K562 (cell line): ENCODE measurements around the gene ENTREP3. TPM values are rescaled to one million over a fixed set of nuclear protein-coding genes. Genes with fewer than 3 reads are reported as not detected.

ENCODE experiments used
- BRD9 ChIP-seq: fragments of 450-650 bp; IDR thresholded peaks from 2 replicates; pipeline ENCODE4 v1.6.1; 2018; ENCODE audit warnings: low read depth; ENCODE audit not compliant: partially characterized antibody
- ELF2 ChIP-seq: fragments of 250-450 bp; sonication (Bioruptor Pico); IDR thresholded peaks from 2 replicates; pipeline ENCODE4 v1.5.0; 2021; ENCODE audit warnings: mild to moderate bottlenecking
- MAFF ChIP-seq: IDR thresholded peaks from 2 replicates; pipeline ENCODE4 v1.6.1; 2012; ENCODE audit warnings: low read length, improper control_type of control experiment
- NCOR1 ChIP-seq: fragments of 450-650 bp; IDR thresholded peaks from 2 replicates; pipeline ENCODE4 v1.6.1; 2016; ENCODE audit warnings: mild to moderate bottlenecking, moderate library complexity
- RBM25 ChIP-seq: fragments of 200-400 bp; formaldehyde crosslinking; IDR thresholded peaks from 2 replicates; pipeline ENCODE4 v1.6.1; 2018; ENCODE audit warnings: low read length, low read depth, moderate library complexity; ENCODE audit not compliant: severe bottlenecking
- U2AF2 ChIP-seq: fragments of 200-400 bp; formaldehyde crosslinking; optimal IDR thresholded peaks from 2 replicates; pipeline ENCODE3; 2017; ENCODE audit warnings: low read depth, mild to moderate bottlenecking, low read length
- ZNF124 ChIP-seq: sonication (generic); formaldehyde crosslinking; IDR thresholded peaks from 2 replicates; pipeline ENCODE4 v1.8.1; 2022; ENCODE audit warnings: missing genetic modification reagents
- polyA plus RNA-seq, 8 experiments: library from polyadenylated mRNA; depleted of rRNA in 4 of 8; stranded (reverse) in 5 of 8; unstranded in 3 of 8; fragments of >200 nt; fragmentation: Nextera tagmentation in 2 of 8; fragmentation: Illumina TruSeq in 1 of 8; extraction: Ambion mirVana in 2 of 8; extraction: Trizol in 1 of 8; gene quantifications; 2 replicates each; pipeline versions ENCODE4 v1.2.1 to v1.2.3, GENCODE V29; 2011 to 2014; ENCODE audit warnings: inconsistent platforms in 1 of 8, missing spikeins in 1 of 8
- total RNA-seq, 7 experiments: library from RNA; depleted of rRNA in 6 of 7; stranded (reverse); fragments of >200 nt in 6 of 7; fragmentation: Illumina TruSeq in 2 of 7; extraction: Trizol in 2 of 7; gene quantifications; 2 replicates each; pipeline versions ENCODE4 v1.2.1 to v1.2.3, GENCODE V29; 2011 to 2021; ENCODE audit warnings: low replicate concordance in 1 of 7
- TF ChIP-seq, protein P1 (sequence below): fragments of 450-650 bp; IDR thresholded peaks from 2 replicates; pipeline ENCODE4 v1.6.1; 2018; ENCODE audit not compliant: partially characterized antibody
- TF ChIP-seq, protein P2 (sequence below): fragments of 250-450 bp; sonication (Bioruptor Pico); IDR thresholded peaks from 2 replicates; pipeline ENCODE4 v1.8.0; 2022; ENCODE audit warnings: inconsistent platforms
- TF ChIP-seq, protein P3 (sequence below): sonication (generic); formaldehyde crosslinking; IDR thresholded peaks from 2 replicates; pipeline ENCODE4 v1.8.1; 2022; ENCODE audit warnings: missing genetic modification reagents
- TF ChIP-seq, protein P4 (sequence below): fragments of 250-450 bp; sonication (Bioruptor Pico); IDR thresholded peaks from 2 replicates; pipeline ENCODE4 v1.4.0; 2020
- TF ChIP-seq, protein P5 (sequence below), 3 experiments: fragments of 200-800 bp in 1 of 3; fragments of 250-450 bp in 1 of 3; fragments of 450-650 bp in 1 of 3; sonication (Bioruptor Pico) in 1 of 3; sonication (Bioruptor generic) in 1 of 3; formaldehyde crosslinking in 1 of 3; IDR thresholded peaks; 2 replicates each; pipeline versions ENCODE4 v1.6.1 to v1.8.0; 2016 to 2022; ENCODE audit warnings: mild to moderate bottlenecking in 2 of 3, missing genetic modification characterization in 2 of 3, missing compliant biosample characterization in 1 of 3, moderate library complexity in 1 of 3
- TF ChIP-seq, protein P6 (sequence below): sonication (generic); formaldehyde crosslinking; IDR thresholded peaks from 2 replicates; pipeline ENCODE4 v1.8.0; 2022; ENCODE audit warnings: missing genetic modification reagents, mild to moderate bottlenecking, borderline replicate concordance

ENTREP3 gene
- total and polyA plus RNA-seq, 9 of the 15 experiments (the other 6 are each of a cell fraction or from before 2014, with no cell fraction given): 1.9 to 41.8 (median 5.9) TPM

DNA sequence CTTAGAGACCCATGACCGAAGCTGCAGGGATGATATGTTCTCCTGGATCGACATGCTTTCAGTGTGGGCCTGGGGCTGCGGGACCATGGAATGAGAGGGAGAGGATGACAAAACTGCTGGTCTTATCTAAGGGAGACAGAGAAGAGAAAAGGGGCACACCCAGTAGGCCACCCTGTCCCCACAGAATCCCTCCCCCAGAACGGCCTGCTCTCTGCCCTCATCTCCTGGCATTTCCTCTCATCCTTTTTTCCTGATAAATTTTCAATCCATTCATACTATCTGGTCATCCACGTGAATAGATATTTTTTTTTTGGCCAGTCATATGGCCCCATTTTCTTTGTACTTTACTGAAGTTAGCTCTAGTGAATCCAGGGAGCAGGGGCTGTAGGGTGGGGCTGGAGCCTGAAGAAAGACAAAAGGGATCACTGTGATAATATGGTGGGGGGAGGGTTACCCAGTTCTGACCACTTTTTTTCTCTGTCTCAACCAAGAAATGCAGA lies 46.1 kb upstream of the ENTREP3 start, which contains the start of gene PKLR (continued):
- TF ChIP-seq, protein P1, sequence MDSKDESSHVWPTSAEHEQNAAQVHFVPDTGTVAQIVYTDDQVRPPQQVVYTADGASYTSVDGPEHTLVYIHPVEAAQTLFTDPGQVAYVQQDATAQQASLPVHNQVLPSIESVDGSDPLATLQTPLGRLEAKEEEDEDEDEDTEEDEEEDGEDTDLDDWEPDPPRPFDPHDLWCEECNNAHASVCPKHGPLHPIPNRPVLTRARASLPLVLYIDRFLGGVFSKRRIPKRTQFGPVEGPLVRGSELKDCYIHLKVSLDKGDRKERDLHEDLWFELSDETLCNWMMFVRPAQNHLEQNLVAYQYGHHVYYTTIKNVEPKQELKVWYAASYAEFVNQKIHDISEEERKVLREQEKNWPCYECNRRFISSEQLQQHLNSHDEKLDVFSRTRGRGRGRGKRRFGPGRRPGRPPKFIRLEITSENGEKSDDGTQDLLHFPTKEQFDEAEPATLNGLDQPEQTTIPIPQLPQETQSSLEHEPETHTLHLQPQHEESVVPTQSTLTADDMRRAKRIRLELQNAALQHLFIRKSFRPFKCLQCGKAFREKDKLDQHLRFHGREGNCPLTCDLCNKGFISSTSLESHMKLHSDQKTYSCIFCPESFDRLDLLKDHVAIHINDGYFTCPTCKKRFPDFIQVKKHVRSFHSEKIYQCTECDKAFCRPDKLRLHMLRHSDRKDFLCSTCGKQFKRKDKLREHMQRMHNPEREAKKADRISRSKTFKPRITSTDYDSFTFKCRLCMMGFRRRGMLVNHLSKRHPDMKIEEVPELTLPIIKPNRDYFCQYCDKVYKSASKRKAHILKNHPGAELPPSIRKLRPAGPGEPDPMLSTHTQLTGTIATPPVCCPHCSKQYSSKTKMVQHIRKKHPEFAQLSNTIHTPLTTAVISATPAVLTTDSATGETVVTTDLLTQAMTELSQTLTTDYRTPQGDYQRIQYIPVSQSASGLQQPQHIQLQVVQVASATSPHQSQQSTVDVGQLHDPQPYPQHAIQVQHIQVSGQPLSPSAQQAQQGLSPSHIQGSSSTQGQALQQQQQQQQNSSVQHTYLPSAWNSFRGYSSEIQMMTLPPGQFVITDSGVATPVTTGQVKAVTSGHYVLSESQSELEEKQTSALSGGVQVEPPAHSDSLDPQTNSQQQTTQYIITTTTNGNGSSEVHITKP: no peak
- TF ChIP-seq ELF2 (CRISPR knock-in tag): no peak
- TF ChIP-seq, protein P2, sequence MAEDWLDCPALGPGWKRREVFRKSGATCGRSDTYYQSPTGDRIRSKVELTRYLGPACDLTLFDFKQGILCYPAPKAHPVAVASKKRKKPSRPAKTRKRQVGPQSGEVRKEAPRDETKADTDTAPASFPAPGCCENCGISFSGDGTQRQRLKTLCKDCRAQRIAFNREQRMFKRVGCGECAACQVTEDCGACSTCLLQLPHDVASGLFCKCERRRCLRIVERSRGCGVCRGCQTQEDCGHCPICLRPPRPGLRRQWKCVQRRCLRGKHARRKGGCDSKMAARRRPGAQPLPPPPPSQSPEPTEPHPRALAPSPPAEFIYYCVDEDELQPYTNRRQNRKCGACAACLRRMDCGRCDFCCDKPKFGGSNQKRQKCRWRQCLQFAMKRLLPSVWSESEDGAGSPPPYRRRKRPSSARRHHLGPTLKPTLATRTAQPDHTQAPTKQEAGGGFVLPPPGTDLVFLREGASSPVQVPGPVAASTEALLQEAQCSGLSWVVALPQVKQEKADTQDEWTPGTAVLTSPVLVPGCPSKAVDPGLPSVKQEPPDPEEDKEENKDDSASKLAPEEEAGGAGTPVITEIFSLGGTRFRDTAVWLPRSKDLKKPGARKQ (CRISPR knock-in tag): no peak
- TF ChIP-seq RBM25: no peak
- TF ChIP-seq BRD9: peak; percentile 39
- TF ChIP-seq, protein P3, sequence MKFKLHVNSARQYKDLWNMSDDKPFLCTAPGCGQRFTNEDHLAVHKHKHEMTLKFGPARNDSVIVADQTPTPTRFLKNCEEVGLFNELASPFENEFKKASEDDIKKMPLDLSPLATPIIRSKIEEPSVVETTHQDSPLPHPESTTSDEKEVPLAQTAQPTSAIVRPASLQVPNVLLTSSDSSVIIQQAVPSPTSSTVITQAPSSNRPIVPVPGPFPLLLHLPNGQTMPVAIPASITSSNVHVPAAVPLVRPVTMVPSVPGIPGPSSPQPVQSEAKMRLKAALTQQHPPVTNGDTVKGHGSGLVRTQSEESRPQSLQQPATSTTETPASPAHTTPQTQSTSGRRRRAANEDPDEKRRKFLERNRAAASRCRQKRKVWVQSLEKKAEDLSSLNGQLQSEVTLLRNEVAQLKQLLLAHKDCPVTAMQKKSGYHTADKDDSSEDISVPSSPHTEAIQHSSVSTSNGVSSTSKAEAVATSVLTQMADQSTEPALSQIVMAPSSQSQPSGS (CRISPR knock-in tag): no peak
- TF ChIP-seq ZNF124 (CRISPR knock-in tag): no peak
- TF ChIP-seq, protein P4, sequence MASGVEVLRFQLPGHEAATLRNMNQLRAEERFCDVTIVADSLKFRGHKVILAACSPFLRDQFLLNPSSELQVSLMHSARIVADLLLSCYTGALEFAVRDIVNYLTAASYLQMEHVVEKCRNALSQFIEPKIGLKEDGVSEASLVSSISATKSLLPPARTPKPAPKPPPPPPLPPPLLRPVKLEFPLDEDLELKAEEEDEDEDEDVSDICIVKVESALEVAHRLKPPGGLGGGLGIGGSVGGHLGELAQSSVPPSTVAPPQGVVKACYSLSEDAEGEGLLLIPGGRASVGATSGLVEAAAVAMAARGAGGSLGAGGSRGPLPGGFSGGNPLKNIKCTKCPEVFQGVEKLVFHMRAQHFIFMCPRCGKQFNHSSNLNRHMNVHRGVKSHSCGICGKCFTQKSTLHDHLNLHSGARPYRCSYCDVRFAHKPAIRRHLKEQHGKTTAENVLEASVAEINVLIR (CRISPR knock-in tag): no peak
- TF ChIP-seq, protein P5, sequence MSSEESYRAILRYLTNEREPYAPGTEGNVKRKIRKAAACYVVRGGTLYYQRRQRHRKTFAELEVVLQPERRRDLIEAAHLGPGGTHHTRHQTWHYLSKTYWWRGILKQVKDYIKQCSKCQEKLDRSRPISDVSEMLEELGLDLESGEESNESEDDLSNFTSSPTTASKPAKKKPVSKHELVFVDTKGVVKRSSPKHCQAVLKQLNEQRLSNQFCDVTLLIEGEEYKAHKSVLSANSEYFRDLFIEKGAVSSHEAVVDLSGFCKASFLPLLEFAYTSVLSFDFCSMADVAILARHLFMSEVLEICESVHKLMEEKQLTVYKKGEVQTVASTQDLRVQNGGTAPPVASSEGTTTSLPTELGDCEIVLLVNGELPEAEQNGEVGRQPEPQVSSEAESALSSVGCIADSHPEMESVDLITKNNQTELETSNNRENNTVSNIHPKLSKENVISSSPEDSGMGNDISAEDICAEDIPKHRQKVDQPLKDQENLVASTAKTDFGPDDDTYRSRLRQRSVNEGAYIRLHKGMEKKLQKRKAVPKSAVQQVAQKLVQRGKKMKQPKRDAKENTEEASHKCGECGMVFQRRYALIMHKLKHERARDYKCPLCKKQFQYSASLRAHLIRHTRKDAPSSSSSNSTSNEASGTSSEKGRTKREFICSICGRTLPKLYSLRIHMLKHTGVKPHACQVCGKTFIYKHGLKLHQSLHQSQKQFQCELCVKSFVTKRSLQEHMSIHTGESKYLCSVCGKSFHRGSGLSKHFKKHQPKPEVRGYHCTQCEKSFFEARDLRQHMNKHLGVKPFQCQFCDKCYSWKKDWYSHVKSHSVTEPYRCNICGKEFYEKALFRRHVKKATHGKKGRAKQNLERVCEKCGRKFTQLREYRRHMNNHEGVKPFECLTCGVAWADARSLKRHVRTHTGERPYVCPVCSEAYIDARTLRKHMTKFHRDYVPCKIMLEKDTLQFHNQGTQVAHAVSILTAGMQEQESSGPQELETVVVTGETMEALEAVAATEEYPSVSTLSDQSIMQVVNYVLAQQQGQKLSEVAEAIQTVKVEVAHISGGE (CRISPR knock-in tag; IDR thresholded peaks at IDR 0.05): 0 out of 6 replicates have a peak, but pooled peaks of 1 of the 3 experiments have one; percentile 17
- TF ChIP-seq NCOR1: peak; percentile 68
- TF ChIP-seq, protein P6, sequence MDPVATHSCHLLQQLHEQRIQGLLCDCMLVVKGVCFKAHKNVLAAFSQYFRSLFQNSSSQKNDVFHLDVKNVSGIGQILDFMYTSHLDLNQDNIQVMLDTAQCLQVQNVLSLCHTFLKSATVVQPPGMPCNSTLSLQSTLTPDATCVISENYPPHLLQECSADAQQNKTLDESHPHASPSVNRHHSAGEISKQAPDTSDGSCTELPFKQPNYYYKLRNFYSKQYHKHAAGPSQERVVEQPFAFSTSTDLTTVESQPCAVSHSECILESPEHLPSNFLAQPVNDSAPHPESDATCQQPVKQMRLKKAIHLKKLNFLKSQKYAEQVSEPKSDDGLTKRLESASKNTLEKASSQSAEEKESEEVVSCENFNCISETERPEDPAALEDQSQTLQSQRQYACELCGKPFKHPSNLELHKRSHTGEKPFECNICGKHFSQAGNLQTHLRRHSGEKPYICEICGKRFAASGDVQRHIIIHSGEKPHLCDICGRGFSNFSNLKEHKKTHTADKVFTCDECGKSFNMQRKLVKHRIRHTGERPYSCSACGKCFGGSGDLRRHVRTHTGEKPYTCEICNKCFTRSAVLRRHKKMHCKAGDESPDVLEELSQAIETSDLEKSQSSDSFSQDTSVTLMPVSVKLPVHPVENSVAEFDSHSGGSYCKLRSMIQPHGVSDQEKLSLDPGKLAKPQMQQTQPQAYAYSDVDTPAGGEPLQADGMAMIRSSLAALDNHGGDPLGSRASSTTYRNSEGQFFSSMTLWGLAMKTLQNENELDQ: no peak
- TF ChIP-seq MAFF: no peak
- TF ChIP-seq U2AF2: no peak
